ENCODE data around the gene NFKBIE. TPM values are rescaled to one million over a fixed set of nuclear protein-coding genes. Genes with fewer than 3 reads are reported as not detected.

NFKBIE gene
- total and polyA plus RNA-seq, 2 of the 13 experiments (the other 11 are each of a cell fraction or from before 2014, with no cell fraction given) = 6.7 to 14.5 TPM

DNA sequence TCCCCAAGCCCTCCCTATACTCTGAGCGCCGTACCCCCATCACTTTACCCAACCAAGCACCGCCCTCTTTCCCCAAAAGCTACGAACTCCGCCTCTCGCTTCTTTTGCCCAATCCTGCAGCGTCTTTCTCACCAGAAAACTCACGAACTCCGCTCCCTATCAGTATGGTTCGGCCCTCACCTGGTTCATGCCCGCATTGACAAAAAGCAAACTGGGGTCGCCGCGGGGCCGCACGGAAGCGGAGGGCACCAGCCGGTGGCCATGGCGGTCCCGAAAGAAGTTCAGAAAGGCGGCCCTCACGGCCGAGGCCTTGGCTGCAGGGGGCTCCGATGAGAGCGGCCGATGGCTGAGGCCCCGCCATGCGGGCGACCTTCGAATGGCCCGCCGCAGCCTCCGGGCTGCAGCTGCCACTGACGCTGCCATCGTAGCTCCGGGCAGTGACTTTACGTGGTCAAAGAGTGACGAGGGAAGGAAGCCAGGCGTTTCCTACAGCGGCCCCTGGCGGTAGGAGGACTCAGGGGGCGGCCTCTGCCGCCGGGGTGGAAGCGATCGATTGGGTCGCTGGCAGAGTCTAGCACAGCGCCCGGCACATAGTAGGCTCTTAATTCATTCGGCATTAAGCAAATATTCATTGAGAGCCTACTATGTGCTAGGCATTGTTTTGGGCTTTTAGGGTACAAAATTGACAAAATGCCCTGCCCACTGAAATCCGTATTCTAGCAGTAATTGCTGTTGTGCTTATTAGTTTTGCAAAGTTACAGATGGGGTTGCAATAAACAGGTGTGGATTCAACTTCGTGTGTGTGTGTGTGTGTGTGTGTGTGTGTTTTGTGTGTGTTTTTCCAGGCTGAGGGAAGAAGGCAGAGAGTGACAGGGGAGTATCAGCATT, 47.8 kb upstream of the NFKBIE start, which contains the start of gene AARS2 (continued):
- peak; percentile 97 for TF ChIP-seq ZNF354B (CRISPR knock-in tag; IDR thresholded peaks at IDR 0.05)
- peak; percentile 70; the same call in 1 of the 2 replicates for TF ChIP-seq NFKBIZ (CRISPR knock-in tag; IDR thresholded peaks at IDR 0.05)
- no peak for TF ChIP-seq FOXA1 (IDR thresholded peaks at IDR 0.05)
- peak; percentile 75 for TF ChIP-seq FOXA1 (CRISPR knock-in tag; IDR thresholded peaks at IDR 0.05)
- TF ChIP-seq ZNF678 (CRISPR knock-in tag; IDR thresholded peaks at IDR 0.05) = no peak
- TF ChIP-seq FOXJ3 (CRISPR knock-in tag; IDR thresholded peaks at IDR 0.05; ENCODE audit: borderline replicate concordance) = peak; percentile 90
- TF ChIP-seq ADNP (CRISPR knock-in tag; IDR thresholded peaks at IDR 0.05) = peak; percentile 95
- TF ChIP-seq MAFF (IDR thresholded peaks at IDR 0.05; ENCODE audit: low read depth, low read length) = no peak
- TF ChIP-seq, protein P1, sequence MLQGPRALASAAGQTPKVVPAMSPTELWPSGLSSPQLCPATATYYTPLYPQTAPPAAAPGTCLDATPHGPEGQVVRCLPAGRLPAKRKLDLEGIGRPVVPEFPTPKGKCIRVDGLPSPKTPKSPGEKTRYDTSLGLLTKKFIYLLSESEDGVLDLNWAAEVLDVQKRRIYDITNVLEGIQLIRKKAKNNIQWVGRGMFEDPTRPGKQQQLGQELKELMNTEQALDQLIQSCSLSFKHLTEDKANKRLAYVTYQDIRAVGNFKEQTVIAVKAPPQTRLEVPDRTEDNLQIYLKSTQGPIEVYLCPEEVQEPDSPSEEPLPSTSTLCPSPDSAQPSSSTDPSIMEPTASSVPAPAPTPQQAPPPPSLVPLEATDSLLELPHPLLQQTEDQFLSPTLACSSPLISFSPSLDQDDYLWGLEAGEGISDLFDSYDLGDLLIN (CRISPR knock-in tag; IDR thresholded peaks at IDR 0.05; ENCODE audit: borderline replicate concordance) = 0 out of 2 replicates have a peak, but pooled peaks have one; percentile 81
- TF ChIP-seq REPIN1 (CRISPR knock-in tag; IDR thresholded peaks at IDR 0.05; ENCODE audit: borderline replicate concordance, low read depth) = peak; percentile 100
- TF ChIP-seq KDM3A (CRISPR knock-in tag; IDR thresholded peaks at IDR 0.05; ENCODE audit: low read depth) = peak; percentile 99
- peak; percentile 97 for TF ChIP-seq HDAC2 (CRISPR knock-in tag; IDR thresholded peaks at IDR 0.05)
- no peak for TF ChIP-seq NR3C1 (CRISPR knock-in tag; IDR thresholded peaks at IDR 0.05)
- peak; percentile 99 for TF ChIP-seq TOE1 (CRISPR knock-in tag; IDR thresholded peaks at IDR 0.05)
- no peak for TF ChIP-seq ATF7 (IDR thresholded peaks at IDR 0.05)
- peak; percentile 79; the same call in 1 of the 2 replicates for TF ChIP-seq ATF7 (CRISPR knock-in tag; IDR thresholded peaks at IDR 0.05)
- TF ChIP-seq, protein P2, sequence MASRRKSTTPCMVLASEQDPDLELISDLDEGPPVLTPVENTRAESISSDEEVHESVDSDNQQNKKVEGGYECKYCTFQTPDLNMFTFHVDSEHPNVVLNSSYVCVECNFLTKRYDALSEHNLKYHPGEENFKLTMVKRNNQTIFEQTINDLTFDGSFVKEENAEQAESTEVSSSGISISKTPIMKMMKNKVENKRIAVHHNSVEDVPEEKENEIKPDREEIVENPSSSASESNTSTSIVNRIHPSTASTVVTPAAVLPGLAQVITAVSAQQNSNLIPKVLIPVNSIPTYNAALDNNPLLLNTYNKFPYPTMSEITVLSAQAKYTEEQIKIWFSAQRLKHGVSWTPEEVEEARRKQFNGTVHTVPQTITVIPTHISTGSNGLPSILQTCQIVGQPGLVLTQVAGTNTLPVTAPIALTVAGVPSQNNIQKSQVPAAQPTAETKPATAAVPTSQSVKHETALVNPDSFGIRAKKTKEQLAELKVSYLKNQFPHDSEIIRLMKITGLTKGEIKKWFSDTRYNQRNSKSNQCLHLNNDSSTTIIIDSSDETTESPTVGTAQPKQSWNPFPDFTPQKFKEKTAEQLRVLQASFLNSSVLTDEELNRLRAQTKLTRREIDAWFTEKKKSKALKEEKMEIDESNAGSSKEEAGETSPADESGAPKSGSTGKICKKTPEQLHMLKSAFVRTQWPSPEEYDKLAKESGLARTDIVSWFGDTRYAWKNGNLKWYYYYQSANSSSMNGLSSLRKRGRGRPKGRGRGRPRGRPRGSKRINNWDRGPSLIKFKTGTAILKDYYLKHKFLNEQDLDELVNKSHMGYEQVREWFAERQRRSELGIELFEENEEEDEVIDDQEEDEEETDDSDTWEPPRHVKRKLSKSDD (CRISPR knock-in tag; IDR thresholded peaks at IDR 0.05; ENCODE audit: low read depth) = peak; percentile 98
- no peak for TF ChIP-seq SETDB1 (CRISPR knock-in tag; IDR thresholded peaks at IDR 0.05; ENCODE audit: borderline replicate concordance)
- TF ChIP-seq, protein P3, sequence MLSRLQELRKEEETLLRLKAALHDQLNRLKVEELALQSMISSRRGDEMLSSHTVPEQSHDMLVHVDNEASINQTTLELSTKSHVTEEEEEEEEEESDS (CRISPR knock-in tag; IDR thresholded peaks at IDR 0.05; ENCODE audit: borderline replicate concordance) = no peak
- TF ChIP-seq, protein P4, sequence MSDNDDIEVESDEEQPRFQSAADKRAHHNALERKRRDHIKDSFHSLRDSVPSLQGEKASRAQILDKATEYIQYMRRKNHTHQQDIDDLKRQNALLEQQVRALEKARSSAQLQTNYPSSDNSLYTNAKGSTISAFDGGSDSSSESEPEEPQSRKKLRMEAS (IDR thresholded peaks at IDR 0.05) = peak; percentile 94
- no peak; the same call in 1 of the 2 replicates for TF ChIP-seq NFE2L1 (CRISPR knock-in tag; IDR thresholded peaks at IDR 0.05; ENCODE audit: borderline replicate concordance)
- peak; percentile 29; the same call in 1 of the 2 replicates for TF ChIP-seq ZNF552 (CRISPR knock-in tag; IDR thresholded peaks at IDR 0.05; ENCODE audit: borderline replicate concordance)
- peak; percentile 86 for TF ChIP-seq ZNF24 (IDR thresholded peaks at IDR 0.05)
- peak; percentile 91; the same call in 1 of the 2 replicates for TF ChIP-seq ZNF138 (CRISPR knock-in tag; IDR thresholded peaks at IDR 0.05; ENCODE audit: low read depth)
- peak; percentile 99 for TF ChIP-seq ZFP90 (CRISPR knock-in tag; IDR thresholded peaks at IDR 0.05; ENCODE audit: borderline replicate concordance)
- TF ChIP-seq ESRRA (CRISPR knock-in tag; IDR thresholded peaks at IDR 0.05; ENCODE audit: low read depth) = peak; percentile 89
- TF ChIP-seq KDM5B (CRISPR knock-in tag; IDR thresholded peaks at IDR 0.05; ENCODE audit: borderline replicate concordance) = peak; percentile 96; the same call in 1 of the 2 replicates

Data from HepG2 (cell line).